Fibroblast of mammary gland (primary cell): Measurements from ENCODE around the gene INHBC.

Experiments used
- DNase-seq: peaks from one replicate; pipeline ENCODE4 v3.0.0-alpha.2; 2010; ENCODE audit warnings: low read depth
- H3K4me3 ChIP-seq: 2 replicates; pipeline ENCODE4 v1.5.1; 2011; ENCODE audit warnings: low read depth, mild to moderate bottlenecking, low read length, moderate library complexity; ENCODE audit not compliant: control insufficient read depth
- TF ChIP-seq, protein P1 (sequence below): conservative IDR thresholded peaks from 2 replicates; pipeline ENCODE4 v1.5.1; 2011; ENCODE audit warnings: low read depth, low read length, inconsistent platforms; ENCODE audit not compliant: control insufficient read depth, insufficient read depth

INHBC gene

DNA sequence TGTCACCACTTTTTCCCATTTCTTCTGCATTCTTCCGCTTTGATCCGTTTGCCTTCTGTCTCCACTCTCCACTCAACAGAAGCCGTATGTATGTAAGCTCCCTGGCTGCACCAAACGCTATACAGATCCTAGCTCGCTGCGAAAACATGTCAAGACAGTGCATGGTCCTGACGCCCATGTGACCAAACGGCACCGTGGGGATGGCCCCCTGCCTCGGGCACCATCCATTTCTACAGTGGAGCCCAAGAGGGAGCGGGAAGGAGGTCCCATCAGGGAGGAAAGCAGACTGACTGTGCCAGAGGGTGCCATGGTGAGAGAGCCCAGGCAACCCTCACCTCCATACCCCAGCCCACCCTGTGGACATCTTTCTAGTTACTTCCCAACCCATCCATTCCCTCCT lies 33.3 kb downstream of the INHBC start:
- DNase-seq: no peak
- TF ChIP-seq, protein P1, sequence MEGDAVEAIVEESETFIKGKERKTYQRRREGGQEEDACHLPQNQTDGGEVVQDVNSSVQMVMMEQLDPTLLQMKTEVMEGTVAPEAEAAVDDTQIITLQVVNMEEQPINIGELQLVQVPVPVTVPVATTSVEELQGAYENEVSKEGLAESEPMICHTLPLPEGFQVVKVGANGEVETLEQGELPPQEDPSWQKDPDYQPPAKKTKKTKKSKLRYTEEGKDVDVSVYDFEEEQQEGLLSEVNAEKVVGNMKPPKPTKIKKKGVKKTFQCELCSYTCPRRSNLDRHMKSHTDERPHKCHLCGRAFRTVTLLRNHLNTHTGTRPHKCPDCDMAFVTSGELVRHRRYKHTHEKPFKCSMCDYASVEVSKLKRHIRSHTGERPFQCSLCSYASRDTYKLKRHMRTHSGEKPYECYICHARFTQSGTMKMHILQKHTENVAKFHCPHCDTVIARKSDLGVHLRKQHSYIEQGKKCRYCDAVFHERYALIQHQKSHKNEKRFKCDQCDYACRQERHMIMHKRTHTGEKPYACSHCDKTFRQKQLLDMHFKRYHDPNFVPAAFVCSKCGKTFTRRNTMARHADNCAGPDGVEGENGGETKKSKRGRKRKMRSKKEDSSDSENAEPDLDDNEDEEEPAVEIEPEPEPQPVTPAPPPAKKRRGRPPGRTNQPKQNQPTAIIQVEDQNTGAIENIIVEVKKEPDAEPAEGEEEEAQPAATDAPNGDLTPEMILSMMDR: no peak
- H3K4me3 ChIP-seq: no peak overlapping the region

DNA sequence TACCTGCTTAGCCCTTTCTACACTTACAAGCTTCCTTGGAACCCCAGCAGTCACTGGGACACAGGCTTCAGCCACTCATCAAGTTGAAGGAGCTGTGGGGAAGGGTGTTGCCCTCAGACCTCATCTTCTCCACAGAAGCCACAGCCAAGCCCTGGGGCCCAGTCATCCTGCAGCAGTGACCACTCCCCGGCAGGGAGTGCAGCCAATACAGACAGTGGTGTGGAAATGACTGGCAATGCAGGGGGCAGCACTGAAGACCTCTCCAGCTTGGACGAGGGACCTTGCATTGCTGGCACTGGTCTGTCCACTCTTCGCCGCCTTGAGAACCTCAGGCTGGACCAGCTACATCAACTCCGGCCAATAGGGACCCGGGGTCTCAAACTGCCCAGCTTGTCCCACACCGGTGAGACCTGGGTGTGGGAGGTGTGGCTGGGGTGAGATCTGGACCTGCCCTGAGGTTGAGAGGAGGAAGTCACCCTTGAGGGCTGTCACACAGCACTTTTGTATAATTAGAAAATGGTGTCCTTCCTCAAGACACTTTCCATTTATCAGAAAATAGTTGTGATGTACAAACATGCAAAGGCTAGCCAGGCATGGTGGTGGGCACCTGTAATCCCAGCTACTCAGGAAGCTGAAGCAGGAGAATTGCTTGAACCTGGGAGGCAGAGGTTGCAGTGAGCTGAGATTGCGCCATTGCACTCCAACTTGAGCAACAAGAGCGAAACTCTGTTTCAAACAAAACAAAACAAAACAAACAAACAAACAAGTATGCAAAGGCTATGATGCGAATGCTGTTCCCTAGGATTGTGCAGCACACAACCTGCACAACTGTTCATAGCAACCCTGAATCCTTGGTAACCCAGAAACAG lies 34.9 kb downstream of the INHBC start:
- DNase-seq: no peak
- TF ChIP-seq, protein P1: no peak
- no peak overlapping the region for H3K4me3 ChIP-seq

- TF ChIP-seq, protein P1: no peak
- no peak overlapping the region for H3K4me3 ChIP-seq
- DNase-seq: no peak
These were observed 35.8 kb downstream of the INHBC start for GRCh38 chr12:57470286-57470969.

DNA sequence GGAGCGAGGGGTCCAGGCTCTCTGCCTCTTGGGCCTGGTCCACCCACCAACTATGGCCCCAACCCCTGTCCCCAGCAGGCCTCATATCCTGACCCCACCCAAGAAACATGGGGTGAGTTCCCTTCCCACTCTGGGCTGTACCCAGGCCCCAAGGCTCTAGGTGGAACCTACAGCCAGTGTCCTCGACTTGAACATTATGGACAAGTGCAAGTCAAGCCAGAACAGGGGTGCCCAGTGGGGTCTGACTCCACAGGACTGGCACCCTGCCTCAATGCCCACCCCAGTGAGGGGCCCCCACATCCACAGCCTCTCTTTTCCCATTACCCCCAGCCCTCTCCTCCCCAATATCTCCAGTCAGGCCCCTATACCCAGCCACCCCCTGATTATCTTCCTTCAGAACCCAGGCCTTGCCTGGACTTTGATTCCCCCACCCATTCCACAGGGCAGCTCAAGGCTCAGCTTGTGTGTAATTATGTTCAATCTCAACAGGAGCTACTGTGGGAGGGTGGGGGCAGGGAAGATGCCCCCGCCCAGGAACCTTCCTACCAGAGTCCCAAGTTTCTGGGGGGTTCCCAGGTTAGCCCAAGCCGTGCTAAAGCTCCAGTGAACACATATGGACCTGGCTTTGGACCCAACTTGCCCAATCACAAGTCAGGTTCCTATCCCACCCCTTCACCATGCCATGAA lies 36.5 kb downstream of the INHBC start:
- DNase-seq: no peak
- H3K4me3 ChIP-seq: no peak overlapping the region
- TF ChIP-seq, protein P1: no peak

GRCh38 chr12:57471661-57472060 lies 37.1 kb downstream of the INHBC start:
- TF ChIP-seq, protein P1: no peak
- H3K4me3 ChIP-seq: no peak overlapping the region
- DNase-seq: no peak

DNA sequence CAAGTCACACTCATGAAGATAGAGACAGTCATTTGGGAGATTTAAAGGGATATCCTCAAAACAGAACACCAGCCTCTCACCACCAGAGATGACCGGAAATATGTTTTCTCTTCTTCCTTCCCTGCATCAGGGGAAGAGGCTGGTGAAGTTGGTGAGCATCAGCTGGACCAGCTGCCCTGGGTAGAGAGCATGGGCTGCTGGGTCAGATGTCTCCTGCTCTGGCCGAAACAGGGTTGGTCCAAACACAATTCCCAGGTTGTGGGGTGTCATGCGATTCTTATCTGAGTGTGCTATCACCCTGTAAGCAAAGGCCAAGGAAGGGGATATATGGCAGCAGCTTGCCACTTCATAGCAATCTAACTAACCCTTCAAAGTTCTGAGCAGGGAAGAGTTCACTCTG lies 37.8 kb downstream of the INHBC start:
- DNase-seq: no peak
- TF ChIP-seq, protein P1: no peak
- H3K4me3 ChIP-seq: no peak overlapping the region
